Heart right ventricle (tissue), 16 donors: ENCODE results near the gene HIC1. TPM values are rescaled to one million over a fixed set of nuclear protein-coding genes. Genes with fewer than 3 reads are reported as not detected.
A peak's percentile ranks its signal among the peaks of the same experiment; 100 is the strongest.

ENCODE experiments used
- ATAC-seq, 8 donors: fragments of 200-7000 bp; cut with Tn5 transposase; one replicate each; pipeline ENCODE4 v1.9.1; 2020; ENCODE audit warnings: mild to moderate bottlenecking in 8 of 8, moderate library complexity in 8 of 8, moderate number of reproducible peaks in 1 of 8
- DNase-seq, 2 donors: peaks; one replicate each; pipeline ENCODE4 v3.0.0-alpha.2; 2020
- H3K27ac ChIP-seq, 10 donors: fragments of 200-600 bp; sonication (generic) in 2 of 10; one replicate each; pipeline versions ENCODE4 v1.5.0 to v1.8.0; 2020 to 2022; ENCODE audit warnings: mild to moderate bottlenecking in 3 of 10
- H3K27me3 ChIP-seq, 7 donors: fragments of 200-600 bp; one replicate each; pipeline ENCODE4 v1.8.0; 2021 to 2022; ENCODE audit warnings: mild to moderate bottlenecking in 2 of 7
- H3K36me3 ChIP-seq, 9 donors: fragments of 200-600 bp; sonication (generic) in 1 of 9; one replicate each; pipeline versions ENCODE4 v1.5.0 to v1.8.0; 2020 to 2022; ENCODE audit warnings: mild to moderate bottlenecking in 2 of 9
- H3K4me1 ChIP-seq, 9 donors: fragments of 200-600 bp; sonication (generic) in 1 of 9; one replicate each; pipeline versions ENCODE4 v1.5.0 to v1.8.0; 2020 to 2022; ENCODE audit warnings: mild to moderate bottlenecking in 4 of 9
- H3K4me3 ChIP-seq, 10 donors: fragments of 200-600 bp; sonication (generic) in 2 of 10; one replicate each; pipeline versions ENCODE4 v1.5.0 to v1.8.0; 2020 to 2022; ENCODE audit warnings: mild to moderate bottlenecking in 7 of 10, moderate library complexity in 2 of 10
- H3K9me3 ChIP-seq, 11 donors: fragments of 200-600 bp in 10 of 11; sonication (generic) in 2 of 11; one replicate each; pipeline versions ENCODE4 v1.5.0 to v1.8.0; 2013 to 2022; ENCODE audit warnings: mild to moderate bottlenecking in 2 of 11, control low read depth in 1 of 11, moderate library complexity in 1 of 11
- WGBS, 2 donors: extraction: QIAGEN DNeasy Blood & Tissue Kit; methylation state at CpG; one replicate each; pipeline ENCODE4 v1.1.7; 2013; ENCODE audit warnings: inconsistent platforms in 1 of 2; 5-methylcytosine and 5-hydroxymethylcytosine counted together
- intact Hi-C, 10 donors: fragments of 100-400 bp; cut with DNase I; formaldehyde crosslinking; loops; one replicate each; pipeline versions ENCODE4 v1.11.1 to v1.14.2; 2022
- polyA plus RNA-seq, 2 donors: library from polyadenylated mRNA; stranded (reverse); fragments of 200-250 nt; gene quantifications; one replicate each; pipeline ENCODE4 v1.2.3, GENCODE V29; 2013
- total RNA-seq, 10 donors: library from RNA; stranded (reverse); fragmentation: NEBNext Ultra II Directional in 3 of 10; extraction: Animal tissue kit (Norgen Biotek cat#: 25700) in 3 of 10; gene quantifications; one replicate each; pipeline versions ENCODE4 v1.2.1 to v1.2.4, GENCODE V29; 2021 to 2023
- TF ChIP-seq, protein P1 (sequence below), 9 donors: fragments of 200-600 bp; sonication (generic) in 2 of 9; IDR thresholded peaks; one replicate each; pipeline versions ENCODE4 v1.5.0 to v1.8.0; 2021 to 2022; ENCODE audit warnings: antibody characterized with exemption in 9 of 9, mild to moderate bottlenecking in 5 of 9, moderate library complexity in 1 of 9
- donor health status: Arrhythmogenic right ventricular cardiomyopathy.
- donor health status: ischemic (EF 13 %, LVEDD 7.1; RV severe dilation, severe dysfunction).
- donor health status: healthy with polysubstance abuse.
- donor health status: DM: no; HTN: yes; CAD: no.
- donor health status: DM: no; HTN: no; CAD: no.
- donor health status: ischemic (EF 25% LVEDD 6.9; RV normal size, moderate dysfunction).
- donor health status: ischemic (EF 25% LVEDD 5.7; RV mildly dilated, moderate dysfunction).
- donor health status: healthy.
- donor health status: DM: yes; HTN: yes; CAD: no.
- donor health status: Ischemic cardiomyopathy.
- donor health status: ischemic (EF 35%, LVEDD 5.7; RV mildly dilated, moderate dysfunction).
- donor health status: nonischemic (EF 11% LVEDD 7.7; RV severe dilation, severe dysfunction).
- donor health status: DM: yes; HTN: yes; CAD: no.
- donor health status: PGD.
- donor health status: ischemic (EF 29% LVEDD 5.4; RV normal size, mild dysfunction).
- donor health status: nonischemic (EF 23%, LVEDD 6.1; RV moderate dilation, normal function).

HIC1 gene
- total and polyA plus RNA-seq, 12 donors = 3.5 to 37.5 (median 12.1) TPM

DNA sequence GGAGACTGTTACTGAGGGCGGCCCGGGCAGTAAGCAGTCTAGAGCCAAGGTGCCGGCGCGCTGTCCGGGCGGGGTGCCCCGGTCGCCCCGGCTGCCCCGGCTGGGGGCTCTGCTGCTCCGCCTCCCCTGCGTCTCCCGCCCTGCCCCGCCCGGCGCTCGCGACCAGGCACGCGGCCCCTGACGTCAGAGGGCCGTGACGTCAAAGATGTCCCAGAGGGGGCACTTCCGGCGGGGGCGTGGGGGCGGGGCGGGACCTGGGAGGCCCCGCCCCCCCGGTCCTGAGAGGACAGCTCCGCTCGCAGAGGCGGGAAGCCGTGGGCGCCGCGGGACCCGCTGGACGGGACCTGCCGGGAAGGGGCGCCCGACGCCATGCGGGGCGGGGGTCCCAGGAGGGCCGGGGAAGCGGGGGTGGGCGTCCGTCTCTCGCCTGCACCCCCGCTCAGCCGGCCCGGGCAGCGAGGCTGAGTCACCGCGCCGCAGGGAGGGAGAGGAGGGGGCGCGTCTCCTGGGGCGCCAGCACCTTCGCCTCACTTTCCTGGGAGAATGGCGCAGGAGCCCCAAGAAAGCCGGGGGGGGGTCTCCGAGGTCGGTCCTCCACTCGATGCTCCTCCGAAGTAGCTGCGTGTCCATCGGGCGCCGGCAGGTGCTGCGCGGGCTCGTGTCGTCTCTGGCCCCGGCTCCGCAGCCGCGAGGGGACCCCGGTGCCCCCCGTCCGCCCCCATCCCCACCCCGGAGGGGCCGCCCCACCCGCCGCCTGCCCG is 4.4 kb upstream of the HIC1 start:
- 0 to 1% methylated on average over 58 to 85 of the region's 88 CpGs for WGBS, 2 donors
- DNase-seq (peak in 1 of 2 donors; percentile 72), ATAC-seq (peak; percentile 37 to 61 (median 42))
- peaks cover 18 to 54% (median 45%) of the 10 kb centered on the region in 9 donors for H3K4me1 ChIP-seq
- H3K4me3 ChIP-seq = peak overlapping the region; percentile 38 to 88 (median 58)
- H3K36me3 ChIP-seq = no peaks in the 10 kb centered on the region
- intact Hi-C loops = loop anchor here in 5 of 10 donors (5.0 to 10.0 kb wide), 4 partner anchors 124 to 344 kb away; no protein-coding TSS in a partner anchor
- TF ChIP-seq, protein P1, sequence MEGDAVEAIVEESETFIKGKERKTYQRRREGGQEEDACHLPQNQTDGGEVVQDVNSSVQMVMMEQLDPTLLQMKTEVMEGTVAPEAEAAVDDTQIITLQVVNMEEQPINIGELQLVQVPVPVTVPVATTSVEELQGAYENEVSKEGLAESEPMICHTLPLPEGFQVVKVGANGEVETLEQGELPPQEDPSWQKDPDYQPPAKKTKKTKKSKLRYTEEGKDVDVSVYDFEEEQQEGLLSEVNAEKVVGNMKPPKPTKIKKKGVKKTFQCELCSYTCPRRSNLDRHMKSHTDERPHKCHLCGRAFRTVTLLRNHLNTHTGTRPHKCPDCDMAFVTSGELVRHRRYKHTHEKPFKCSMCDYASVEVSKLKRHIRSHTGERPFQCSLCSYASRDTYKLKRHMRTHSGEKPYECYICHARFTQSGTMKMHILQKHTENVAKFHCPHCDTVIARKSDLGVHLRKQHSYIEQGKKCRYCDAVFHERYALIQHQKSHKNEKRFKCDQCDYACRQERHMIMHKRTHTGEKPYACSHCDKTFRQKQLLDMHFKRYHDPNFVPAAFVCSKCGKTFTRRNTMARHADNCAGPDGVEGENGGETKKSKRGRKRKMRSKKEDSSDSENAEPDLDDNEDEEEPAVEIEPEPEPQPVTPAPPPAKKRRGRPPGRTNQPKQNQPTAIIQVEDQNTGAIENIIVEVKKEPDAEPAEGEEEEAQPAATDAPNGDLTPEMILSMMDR (IDR thresholded peaks at IDR 0.05) = no peak
- no peaks in the 10 kb centered on the region for H3K9me3 ChIP-seq
- peak overlapping the region in 7 of 10 donors; percentile 25 to 61 (median 31) for H3K27ac ChIP-seq
- peaks cover 0 to 63% (median 10%) of the 10 kb centered on the region in 7 donors for H3K27me3 ChIP-seq

GRCh38 chr17:2051061-2051932 is 3.6 kb upstream of the HIC1 start:
- TF ChIP-seq, protein P1 (IDR thresholded peaks at IDR 0.05) = no peak
- peaks cover 0 to 1% (median 0%) of the 10 kb centered on the region in 9 donors for H3K36me3 ChIP-seq
- H3K27me3 ChIP-seq = peaks cover 0 to 69% (median 11%) of the 10 kb centered on the region in 7 donors
- no peaks in the 10 kb centered on the region for H3K9me3 ChIP-seq
- H3K27ac ChIP-seq = peak overlapping the region in 8 of 10 donors; percentile 25 to 62 (median 32)
- intact Hi-C loops = loop anchor here in 5 of 10 donors (5.0 to 10.0 kb wide), 4 partner anchors 124 to 344 kb away; no protein-coding TSS in a partner anchor
- no peak for DNase-seq
- peak overlapping the region; percentile 38 to 88 (median 58) for H3K4me3 ChIP-seq
- 6 to 10% methylated on average over 74 to 81 of the region's 81 CpGs for WGBS, 2 donors
- peak in 1 of 8 donors; percentile 2 for ATAC-seq
- H3K4me1 ChIP-seq = peaks cover 18 to 55% (median 47%) of the 10 kb centered on the region in 9 donors

DNA sequence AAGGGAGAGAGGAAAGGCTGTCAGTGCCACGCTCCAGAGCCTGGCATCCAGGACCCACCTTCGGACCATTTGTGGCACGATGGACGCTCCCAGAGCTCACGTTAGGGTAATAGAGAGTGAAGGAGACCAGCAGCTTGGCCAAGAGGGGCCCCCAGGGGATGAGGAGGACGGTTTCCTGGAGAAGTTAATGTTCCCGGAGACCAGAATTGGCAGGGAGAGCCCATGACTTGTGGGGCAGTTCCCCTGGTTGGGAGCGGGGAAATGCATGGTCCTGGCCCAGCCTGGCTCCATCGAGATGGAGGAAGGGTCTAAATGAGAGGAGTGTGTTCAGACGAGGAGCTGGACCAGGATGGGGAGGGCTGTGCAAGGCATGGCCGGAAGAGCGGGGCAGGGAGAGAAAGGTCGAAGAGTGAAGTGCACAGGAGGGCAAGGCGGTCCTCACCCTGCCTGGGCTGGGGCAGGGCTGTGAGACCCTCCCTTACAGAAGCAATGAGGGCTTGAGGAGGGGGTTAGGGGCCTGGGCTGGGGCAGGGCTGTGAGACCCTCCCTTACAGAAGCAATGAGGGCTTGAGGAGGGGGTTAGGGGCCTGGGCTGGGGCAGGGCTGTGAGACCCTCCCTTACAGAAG is 2.9 kb upstream of the HIC1 start:
- Histone ChIP-seq H3K4me3 (peak overlapping the region in 2 of 10 donors; percentile 57 to 58), H3K27ac (peak overlapping the region in 4 of 10 donors; percentile 26 to 62 (median 52)), H3K9me3 (no peaks in the 10 kb centered on the region), H3K27me3 (peaks cover 0 to 77% (median 13%) of the 10 kb centered on the region in 7 donors), H3K36me3 (peaks cover 0 to 7% (median 0%) of the 10 kb centered on the region in 9 donors), H3K4me1 (peaks cover 18 to 60% (median 50%) of the 10 kb centered on the region in 9 donors)
- DNase-seq (no peak), ATAC-seq (no peak)
- TF ChIP-seq, protein P1 (IDR thresholded peaks at IDR 0.05) = no peak
- intact Hi-C loops = loop anchor here in 5 of 10 donors (2.0 to 10.0 kb wide), 5 partner anchors 123 to 343 kb away; no protein-coding TSS in a partner anchor
- WGBS, 2 donors = 43 to 56% methylated on average over 14 of the region's 14 CpGs
